K562 (cell line): ENCODE data around the gene POLR3GL. TPM values are rescaled to one million over a fixed set of nuclear protein-coding genes. Genes with fewer than 3 reads are reported as not detected.

Experiments
- ATF7 ChIP-seq: fragments of 450-650 bp; IDR thresholded peaks from 2 replicates; pipeline ENCODE4 v1.7.1; 2014; ENCODE audit warnings: mild to moderate bottlenecking, moderate library complexity
- CXXC5 ChIP-seq: fragments of 250-450 bp; sonication (Bioruptor Pico); IDR thresholded peaks from 2 replicates; pipeline ENCODE4 v1.8.0; 2022; ENCODE audit warnings: inconsistent platforms, mild to moderate bottlenecking, moderate library complexity
- MAZ ChIP-seq, 2 experiments: fragments of 450-650 bp in 1 of 2; sonication (generic) in 1 of 2; formaldehyde crosslinking; IDR thresholded peaks in 1 of 2; conservative IDR thresholded peaks in 1 of 2; 2 replicates each; pipeline versions ENCODE4 v1.4.0 to v1.5.0; 2020; ENCODE audit warnings: mild to moderate bottlenecking in 1 of 2, missing genetic modification reagents in 1 of 2
- MTA1 ChIP-seq: fragments of 450-650 bp; IDR thresholded peaks from 2 replicates; pipeline ENCODE4 v1.6.1; 2017; ENCODE audit warnings: borderline replicate concordance
- NONO ChIP-seq, 2 experiments: fragments of 200-400 bp in 1 of 2; fragments of 450-650 bp in 1 of 2; formaldehyde crosslinking in 1 of 2; IDR thresholded peaks; 2 replicates each; pipeline ENCODE4 v1.6.1; 2017; ENCODE audit warnings: low read depth in 2 of 2, mild to moderate bottlenecking in 2 of 2, moderate library complexity in 2 of 2, low read length in 1 of 2
- ZNF717 ChIP-seq: fragments of 250-450 bp; sonication (Bioruptor Pico); IDR thresholded peaks from 2 replicates; pipeline ENCODE4 v1.5.0; 2021
- polyA plus RNA-seq, 8 experiments: library from polyadenylated mRNA; depleted of rRNA in 4 of 8; stranded (reverse) in 5 of 8; unstranded in 3 of 8; fragments of >200 nt; fragmentation: Nextera tagmentation in 2 of 8; fragmentation: Illumina TruSeq in 1 of 8; extraction: Ambion mirVana in 2 of 8; extraction: Trizol in 1 of 8; gene quantifications; 2 replicates each; pipeline versions ENCODE4 v1.2.1 to v1.2.3, GENCODE V29; 2011 to 2014; ENCODE audit warnings: inconsistent platforms in 1 of 8, missing spikeins in 1 of 8
- total RNA-seq, 7 experiments: library from RNA; depleted of rRNA in 6 of 7; stranded (reverse); fragments of >200 nt in 6 of 7; fragmentation: Illumina TruSeq in 2 of 7; extraction: Trizol in 2 of 7; gene quantifications; 2 replicates each; pipeline versions ENCODE4 v1.2.1 to v1.2.3, GENCODE V29; 2011 to 2021; ENCODE audit warnings: low replicate concordance in 1 of 7
- TF ChIP-seq, protein P1 (sequence below): IDR thresholded peaks from 2 replicates; pipeline ENCODE4 v1.6.1; 2011; ENCODE audit warnings: borderline replicate concordance, low read depth, mild to moderate bottlenecking, moderate library complexity, low read length; ENCODE audit not compliant: insufficient read depth, poor library complexity, severe bottlenecking
- TF ChIP-seq, protein P2 (sequence below): fragments of 250-450 bp; sonication (Bioruptor Pico); IDR thresholded peaks from 2 replicates; pipeline ENCODE4 v1.5.0; 2020; ENCODE audit warnings: mild to moderate bottlenecking, borderline replicate concordance
- TF ChIP-seq, protein P3 (sequence below): fragments of 450-650 bp; IDR thresholded peaks from 2 replicates; pipeline ENCODE4 v1.6.1; 2016; ENCODE audit warnings: mild to moderate bottlenecking, moderate library complexity

POLR3GL gene
- total and polyA plus RNA-seq, 9 of the 15 experiments (the other 6 are each of a cell fraction or from before 2014, with no cell fraction given): 14.6 to 48.4 (median 38.2) TPM

DNA sequence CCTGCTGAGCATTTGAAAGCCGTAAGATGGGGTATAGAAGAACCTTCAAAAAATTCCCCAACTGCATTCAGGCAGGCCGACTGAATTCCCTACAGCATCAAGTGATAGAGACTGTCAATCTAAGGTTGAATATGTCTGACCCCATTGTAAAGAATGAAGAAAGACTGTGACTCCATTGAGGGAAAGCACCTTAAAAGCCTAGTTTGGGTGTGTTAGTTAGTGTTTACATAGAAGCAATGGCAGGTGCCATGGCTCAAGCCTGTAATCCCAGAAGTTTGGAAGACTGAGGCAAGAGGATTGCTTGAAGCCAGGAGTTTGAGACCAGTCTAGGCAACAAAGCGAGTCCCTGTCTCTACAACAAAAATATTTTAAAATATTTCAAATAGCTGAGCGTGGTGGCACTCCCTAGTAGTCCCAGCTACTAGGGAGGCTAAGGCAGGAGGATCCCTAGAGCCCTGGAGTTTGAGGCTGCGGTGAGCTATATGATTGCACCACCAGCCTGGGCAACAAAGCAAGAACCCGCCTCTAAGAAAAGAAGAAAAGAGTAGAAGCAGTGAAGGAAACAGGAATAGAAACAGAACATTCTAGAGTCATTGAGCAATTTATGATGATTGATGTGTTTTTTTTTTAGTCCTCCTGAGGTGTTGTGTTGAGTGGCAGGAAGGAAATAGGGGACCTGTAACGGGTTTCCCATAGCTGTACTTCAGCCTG, 15.4 kb downstream of the POLR3GL start (continued):
- TF ChIP-seq, protein P1, sequence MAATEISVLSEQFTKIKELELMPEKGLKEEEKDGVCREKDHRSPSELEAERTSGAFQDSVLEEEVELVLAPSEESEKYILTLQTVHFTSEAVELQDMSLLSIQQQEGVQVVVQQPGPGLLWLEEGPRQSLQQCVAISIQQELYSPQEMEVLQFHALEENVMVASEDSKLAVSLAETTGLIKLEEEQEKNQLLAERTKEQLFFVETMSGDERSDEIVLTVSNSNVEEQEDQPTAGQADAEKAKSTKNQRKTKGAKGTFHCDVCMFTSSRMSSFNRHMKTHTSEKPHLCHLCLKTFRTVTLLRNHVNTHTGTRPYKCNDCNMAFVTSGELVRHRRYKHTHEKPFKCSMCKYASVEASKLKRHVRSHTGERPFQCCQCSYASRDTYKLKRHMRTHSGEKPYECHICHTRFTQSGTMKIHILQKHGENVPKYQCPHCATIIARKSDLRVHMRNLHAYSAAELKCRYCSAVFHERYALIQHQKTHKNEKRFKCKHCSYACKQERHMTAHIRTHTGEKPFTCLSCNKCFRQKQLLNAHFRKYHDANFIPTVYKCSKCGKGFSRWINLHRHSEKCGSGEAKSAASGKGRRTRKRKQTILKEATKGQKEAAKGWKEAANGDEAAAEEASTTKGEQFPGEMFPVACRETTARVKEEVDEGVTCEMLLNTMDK: no peak
- TF ChIP-seq, protein P2, sequence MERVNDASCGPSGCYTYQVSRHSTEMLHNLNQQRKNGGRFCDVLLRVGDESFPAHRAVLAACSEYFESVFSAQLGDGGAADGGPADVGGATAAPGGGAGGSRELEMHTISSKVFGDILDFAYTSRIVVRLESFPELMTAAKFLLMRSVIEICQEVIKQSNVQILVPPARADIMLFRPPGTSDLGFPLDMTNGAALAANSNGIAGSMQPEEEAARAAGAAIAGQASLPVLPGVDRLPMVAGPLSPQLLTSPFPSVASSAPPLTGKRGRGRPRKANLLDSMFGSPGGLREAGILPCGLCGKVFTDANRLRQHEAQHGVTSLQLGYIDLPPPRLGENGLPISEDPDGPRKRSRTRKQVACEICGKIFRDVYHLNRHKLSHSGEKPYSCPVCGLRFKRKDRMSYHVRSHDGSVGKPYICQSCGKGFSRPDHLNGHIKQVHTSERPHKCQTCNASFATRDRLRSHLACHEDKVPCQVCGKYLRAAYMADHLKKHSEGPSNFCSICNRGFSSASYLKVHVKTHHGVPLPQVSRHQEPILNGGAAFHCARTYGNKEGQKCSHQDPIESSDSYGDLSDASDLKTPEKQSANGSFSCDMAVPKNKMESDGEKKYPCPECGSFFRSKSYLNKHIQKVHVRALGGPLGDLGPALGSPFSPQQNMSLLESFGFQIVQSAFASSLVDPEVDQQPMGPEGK (CRISPR knock-in tag): no peak
- TF ChIP-seq ZNF717 (no peak), ATF7 (no peak), MAZ (CRISPR knock-in tag; conservative IDR thresholded peaks at IDR 0.05 in 1 of 2, IDR thresholded peaks at IDR 0.05 in 1 of 2) (no peak), CXXC5 (CRISPR knock-in tag) (peak; percentile 9; the same call in 1 of the 2 replicates), MTA1 (no peak), NONO (IDR thresholded peaks at IDR 0.05; ENCODE audit: low read depth in 2 of 2, low read length in 1 of 2) (no peak)
- TF ChIP-seq, protein P3, sequence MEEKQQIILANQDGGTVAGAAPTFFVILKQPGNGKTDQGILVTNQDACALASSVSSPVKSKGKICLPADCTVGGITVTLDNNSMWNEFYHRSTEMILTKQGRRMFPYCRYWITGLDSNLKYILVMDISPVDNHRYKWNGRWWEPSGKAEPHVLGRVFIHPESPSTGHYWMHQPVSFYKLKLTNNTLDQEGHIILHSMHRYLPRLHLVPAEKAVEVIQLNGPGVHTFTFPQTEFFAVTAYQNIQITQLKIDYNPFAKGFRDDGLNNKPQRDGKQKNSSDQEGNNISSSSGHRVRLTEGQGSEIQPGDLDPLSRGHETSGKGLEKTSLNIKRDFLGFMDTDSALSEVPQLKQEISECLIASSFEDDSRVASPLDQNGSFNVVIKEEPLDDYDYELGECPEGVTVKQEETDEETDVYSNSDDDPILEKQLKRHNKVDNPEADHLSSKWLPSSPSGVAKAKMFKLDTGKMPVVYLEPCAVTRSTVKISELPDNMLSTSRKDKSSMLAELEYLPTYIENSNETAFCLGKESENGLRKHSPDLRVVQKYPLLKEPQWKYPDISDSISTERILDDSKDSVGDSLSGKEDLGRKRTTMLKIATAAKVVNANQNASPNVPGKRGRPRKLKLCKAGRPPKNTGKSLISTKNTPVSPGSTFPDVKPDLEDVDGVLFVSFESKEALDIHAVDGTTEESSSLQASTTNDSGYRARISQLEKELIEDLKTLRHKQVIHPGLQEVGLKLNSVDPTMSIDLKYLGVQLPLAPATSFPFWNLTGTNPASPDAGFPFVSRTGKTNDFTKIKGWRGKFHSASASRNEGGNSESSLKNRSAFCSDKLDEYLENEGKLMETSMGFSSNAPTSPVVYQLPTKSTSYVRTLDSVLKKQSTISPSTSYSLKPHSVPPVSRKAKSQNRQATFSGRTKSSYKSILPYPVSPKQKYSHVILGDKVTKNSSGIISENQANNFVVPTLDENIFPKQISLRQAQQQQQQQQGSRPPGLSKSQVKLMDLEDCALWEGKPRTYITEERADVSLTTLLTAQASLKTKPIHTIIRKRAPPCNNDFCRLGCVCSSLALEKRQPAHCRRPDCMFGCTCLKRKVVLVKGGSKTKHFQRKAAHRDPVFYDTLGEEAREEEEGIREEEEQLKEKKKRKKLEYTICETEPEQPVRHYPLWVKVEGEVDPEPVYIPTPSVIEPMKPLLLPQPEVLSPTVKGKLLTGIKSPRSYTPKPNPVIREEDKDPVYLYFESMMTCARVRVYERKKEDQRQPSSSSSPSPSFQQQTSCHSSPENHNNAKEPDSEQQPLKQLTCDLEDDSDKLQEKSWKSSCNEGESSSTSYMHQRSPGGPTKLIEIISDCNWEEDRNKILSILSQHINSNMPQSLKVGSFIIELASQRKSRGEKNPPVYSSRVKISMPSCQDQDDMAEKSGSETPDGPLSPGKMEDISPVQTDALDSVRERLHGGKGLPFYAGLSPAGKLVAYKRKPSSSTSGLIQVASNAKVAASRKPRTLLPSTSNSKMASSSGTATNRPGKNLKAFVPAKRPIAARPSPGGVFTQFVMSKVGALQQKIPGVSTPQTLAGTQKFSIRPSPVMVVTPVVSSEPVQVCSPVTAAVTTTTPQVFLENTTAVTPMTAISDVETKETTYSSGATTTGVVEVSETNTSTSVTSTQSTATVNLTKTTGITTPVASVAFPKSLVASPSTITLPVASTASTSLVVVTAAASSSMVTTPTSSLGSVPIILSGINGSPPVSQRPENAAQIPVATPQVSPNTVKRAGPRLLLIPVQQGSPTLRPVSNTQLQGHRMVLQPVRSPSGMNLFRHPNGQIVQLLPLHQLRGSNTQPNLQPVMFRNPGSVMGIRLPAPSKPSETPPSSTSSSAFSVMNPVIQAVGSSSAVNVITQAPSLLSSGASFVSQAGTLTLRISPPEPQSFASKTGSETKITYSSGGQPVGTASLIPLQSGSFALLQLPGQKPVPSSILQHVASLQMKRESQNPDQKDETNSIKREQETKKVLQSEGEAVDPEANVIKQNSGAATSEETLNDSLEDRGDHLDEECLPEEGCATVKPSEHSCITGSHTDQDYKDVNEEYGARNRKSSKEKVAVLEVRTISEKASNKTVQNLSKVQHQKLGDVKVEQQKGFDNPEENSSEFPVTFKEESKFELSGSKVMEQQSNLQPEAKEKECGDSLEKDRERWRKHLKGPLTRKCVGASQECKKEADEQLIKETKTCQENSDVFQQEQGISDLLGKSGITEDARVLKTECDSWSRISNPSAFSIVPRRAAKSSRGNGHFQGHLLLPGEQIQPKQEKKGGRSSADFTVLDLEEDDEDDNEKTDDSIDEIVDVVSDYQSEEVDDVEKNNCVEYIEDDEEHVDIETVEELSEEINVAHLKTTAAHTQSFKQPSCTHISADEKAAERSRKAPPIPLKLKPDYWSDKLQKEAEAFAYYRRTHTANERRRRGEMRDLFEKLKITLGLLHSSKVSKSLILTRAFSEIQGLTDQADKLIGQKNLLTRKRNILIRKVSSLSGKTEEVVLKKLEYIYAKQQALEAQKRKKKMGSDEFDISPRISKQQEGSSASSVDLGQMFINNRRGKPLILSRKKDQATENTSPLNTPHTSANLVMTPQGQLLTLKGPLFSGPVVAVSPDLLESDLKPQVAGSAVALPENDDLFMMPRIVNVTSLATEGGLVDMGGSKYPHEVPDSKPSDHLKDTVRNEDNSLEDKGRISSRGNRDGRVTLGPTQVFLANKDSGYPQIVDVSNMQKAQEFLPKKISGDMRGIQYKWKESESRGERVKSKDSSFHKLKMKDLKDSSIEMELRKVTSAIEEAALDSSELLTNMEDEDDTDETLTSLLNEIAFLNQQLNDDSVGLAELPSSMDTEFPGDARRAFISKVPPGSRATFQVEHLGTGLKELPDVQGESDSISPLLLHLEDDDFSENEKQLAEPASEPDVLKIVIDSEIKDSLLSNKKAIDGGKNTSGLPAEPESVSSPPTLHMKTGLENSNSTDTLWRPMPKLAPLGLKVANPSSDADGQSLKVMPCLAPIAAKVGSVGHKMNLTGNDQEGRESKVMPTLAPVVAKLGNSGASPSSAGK: peak; percentile 10; the same call in 1 of the 2 replicates
